Measurements from ENCODE around the gene UGP2. TPM values are rescaled to one million over a fixed set of nuclear protein-coding genes. Genes with fewer than 3 reads are reported as not detected.

UGP2 gene
- total and polyA plus RNA-seq, 2 donors (not counting 3 experiments of a cell fraction or from before 2014, with no cell fraction given): 14.2 to 57.7 TPM

- ChIA-PET POLR2A (no interaction called here), CTCF (interaction anchor here (1.8 kb wide), 1 partner anchor 14 kb away, joined by 5 read pairs; no protein-coding TSS in a partner anchor)
- BruUV-seq (replicated peaks): no TSS peak
- Histone ChIP-seq H3K27ac (ENCODE audit: insufficient read depth, low read depth, low read length) (no peak overlapping the region), H3K4me1 (ENCODE audit: control insufficient read depth, extremely low read depth, insufficient read depth, low read length) (no peaks in the 10 kb centered on the region), H3K36me3 (ENCODE audit: control insufficient read depth in 2 of 2, extremely low read depth in 1 of 2, insufficient read depth in 2 of 2, low read length in 2 of 2) (no peaks in the 10 kb centered on the region), H3K4me2 (ENCODE audit: insufficient read depth, low read length) (no peak overlapping the region), H3K4me3 (replicated peaks in 1 of 3; ENCODE audit: insufficient read depth in 1 of 3, low read depth in 1 of 3, low read length in 3 of 3) (no peak overlapping the region), H3K27me3 (ENCODE audit: control insufficient read depth in 2 of 2, insufficient read depth in 2 of 2, low read length in 2 of 2) (no peaks in the 10 kb centered on the region), H2AFZ (ENCODE audit: low read depth, low read length) (no peak overlapping the region), H3K79me2 (ENCODE audit: control insufficient read depth, insufficient read depth, low read length) (peaks cover 5% of the 10 kb centered on the region), H3K9me3 (replicated peaks; ENCODE audit: control insufficient read depth, insufficient read depth, low read length) (no peaks in the 10 kb centered on the region), H4K20me1 (replicated peaks; ENCODE audit: control insufficient read depth, extremely low read depth, insufficient read depth, low read length) (no peaks in the 10 kb centered on the region), H3K9me1 (replicated peaks; ENCODE audit: control insufficient read depth, extremely low read depth, insufficient read depth, low read length) (no peaks in the 10 kb centered on the region), H3K9ac (replicated peaks; ENCODE audit: extremely low read depth, insufficient read depth, low read length) (no peak overlapping the region)
- TF ChIP-seq POLR2A (IDR thresholded peaks at IDR 0.05; ENCODE audit: low read depth, low read length): no peak
- no peak for TF ChIP-seq EZH2 (IDR thresholded peaks at IDR 0.05; ENCODE audit: borderline replicate concordance, low read depth, low read length, severe bottlenecking)
- TF ChIP-seq, protein P1, sequence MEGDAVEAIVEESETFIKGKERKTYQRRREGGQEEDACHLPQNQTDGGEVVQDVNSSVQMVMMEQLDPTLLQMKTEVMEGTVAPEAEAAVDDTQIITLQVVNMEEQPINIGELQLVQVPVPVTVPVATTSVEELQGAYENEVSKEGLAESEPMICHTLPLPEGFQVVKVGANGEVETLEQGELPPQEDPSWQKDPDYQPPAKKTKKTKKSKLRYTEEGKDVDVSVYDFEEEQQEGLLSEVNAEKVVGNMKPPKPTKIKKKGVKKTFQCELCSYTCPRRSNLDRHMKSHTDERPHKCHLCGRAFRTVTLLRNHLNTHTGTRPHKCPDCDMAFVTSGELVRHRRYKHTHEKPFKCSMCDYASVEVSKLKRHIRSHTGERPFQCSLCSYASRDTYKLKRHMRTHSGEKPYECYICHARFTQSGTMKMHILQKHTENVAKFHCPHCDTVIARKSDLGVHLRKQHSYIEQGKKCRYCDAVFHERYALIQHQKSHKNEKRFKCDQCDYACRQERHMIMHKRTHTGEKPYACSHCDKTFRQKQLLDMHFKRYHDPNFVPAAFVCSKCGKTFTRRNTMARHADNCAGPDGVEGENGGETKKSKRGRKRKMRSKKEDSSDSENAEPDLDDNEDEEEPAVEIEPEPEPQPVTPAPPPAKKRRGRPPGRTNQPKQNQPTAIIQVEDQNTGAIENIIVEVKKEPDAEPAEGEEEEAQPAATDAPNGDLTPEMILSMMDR (IDR thresholded peaks at IDR 0.05; ENCODE audit: extremely low read depth in 1 of 2, insufficient read depth in 1 of 2, low read depth in 1 of 2, low read length in 2 of 2): no peak
- TF ChIP-seq MAX (IDR thresholded peaks at IDR 0.05; ENCODE audit: insufficient read depth, insufficient read length): no peak
- no peak for TF ChIP-seq JUN (IDR thresholded peaks at IDR 0.05; ENCODE audit: borderline replicate concordance, insufficient read depth, insufficient read length, low read depth)
- no peak for TF ChIP-seq POLR2AphosphoS5 (IDR thresholded peaks at IDR 0.05; ENCODE audit: insufficient read depth, low read depth, low read length)
- no peak for TF ChIP-seq MYC (IDR thresholded peaks at IDR 0.05; ENCODE audit: low read depth, low read length)
- TF ChIP-seq FOS (IDR thresholded peaks at IDR 0.05; ENCODE audit: borderline replicate concordance, insufficient read depth, low read length): no peak
- TF ChIP-seq GATA2 (IDR thresholded peaks at IDR 0.05; ENCODE audit: insufficient read depth, insufficient read length, low read depth, low read length): no peak
- FAIRE-seq (no peak), DNase-seq (ENCODE audit: low read depth, low spot score) (no peak)
- dilution Hi-C loops (cut with MboI; ENCODE audit: extremely low pct_ligation_motif_present, low sequenced_read_pairs): no loop called here
- intact Hi-C loops (cut with micrococcal nuclease): no loop called here
These were observed 34.6 kb downstream of the UGP2 start for GRCh38 chr2:63876311-63876710.
